HG03575 (cell line): ENCODE data around the gene RHEX.
"Not testable (repeated sequence)": the region's sequence is repeated elsewhere in the genome, so short reads cannot be mapped to it uniquely, and the experiment has no call there.

Experiments used
- ATAC-seq: cut with Tn5 transposase; IDR thresholded peaks from one replicate; pipeline ENCODE4 v1.9.1; 2021; ENCODE audit not compliant: unreplicated experiment, insufficient number of reproducible peaks, low FRiP score; ENCODE audit errors: extremely low read depth

RHEX gene

GRCh38 chr1:206055069-206055625, 2.2 kb downstream of the RHEX start:
- not testable (repeated sequence) for ATAC-seq

DNA sequence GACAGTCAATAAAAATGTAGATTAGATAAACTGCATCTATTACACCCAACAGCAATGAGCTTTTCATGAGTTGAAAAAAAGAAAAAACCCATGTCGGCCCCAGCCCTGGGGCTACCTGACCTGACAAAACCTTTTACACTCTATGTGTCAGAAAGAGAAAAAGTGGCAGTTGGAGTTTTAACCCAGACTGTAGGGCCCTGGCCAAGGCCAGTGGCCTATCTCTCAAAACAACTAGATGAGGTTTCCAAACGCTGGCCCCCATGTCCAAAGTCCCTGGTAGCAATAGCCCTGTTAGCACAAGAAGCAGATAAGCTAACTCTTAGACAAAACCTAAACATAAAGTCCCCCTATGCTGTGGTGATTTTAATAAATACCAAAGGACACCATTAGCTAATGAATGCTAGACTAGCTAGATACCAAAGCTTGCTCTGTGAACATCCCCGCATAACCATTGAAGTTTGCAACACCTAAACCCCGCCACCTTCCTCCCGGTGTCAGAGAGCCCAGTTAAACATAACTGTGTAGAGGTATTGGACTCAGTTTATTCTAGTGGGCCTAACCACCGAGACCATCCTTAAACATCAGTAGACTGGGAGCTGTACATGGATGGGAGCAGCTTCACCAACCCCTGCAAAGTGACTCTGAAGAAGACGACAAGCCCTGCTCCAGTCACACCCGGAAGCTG, 2.8 kb downstream of the RHEX start:
- not testable (repeated sequence) for ATAC-seq

DNA sequence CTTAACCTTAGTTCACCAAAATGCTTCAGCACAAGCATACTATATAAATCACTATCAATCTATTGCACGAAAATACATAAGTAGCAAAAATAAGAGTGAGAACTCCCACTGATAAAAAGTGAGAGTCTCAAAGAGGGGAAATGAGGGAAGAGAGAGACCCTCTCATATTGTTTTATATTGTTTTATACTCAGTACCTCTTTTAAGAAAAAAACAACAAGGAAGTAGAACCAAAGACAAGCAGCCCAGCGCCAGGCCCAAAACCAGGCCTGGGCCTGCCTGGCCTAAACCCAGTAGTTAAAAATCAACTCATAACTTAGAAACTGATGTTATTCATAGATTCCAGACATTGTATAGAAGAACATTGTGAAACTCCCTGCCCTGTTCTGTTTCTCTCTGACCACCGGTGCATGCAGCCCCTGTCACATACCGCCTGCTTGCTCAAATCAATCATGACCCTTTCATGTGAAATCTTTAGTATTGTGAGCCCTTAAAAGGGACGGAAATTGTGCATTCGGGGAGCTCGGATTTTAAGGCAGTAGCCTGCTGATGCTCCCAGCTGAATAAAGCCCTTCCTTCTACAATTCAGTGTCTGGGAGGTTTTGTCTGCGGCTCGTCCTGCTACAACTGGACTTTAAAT, 5.4 kb downstream of the RHEX start:
- not testable (repeated sequence) for ATAC-seq

GRCh38 chr1:206058927-206059292, 5.9 kb downstream of the RHEX start:
- no peak for ATAC-seq

DNA sequence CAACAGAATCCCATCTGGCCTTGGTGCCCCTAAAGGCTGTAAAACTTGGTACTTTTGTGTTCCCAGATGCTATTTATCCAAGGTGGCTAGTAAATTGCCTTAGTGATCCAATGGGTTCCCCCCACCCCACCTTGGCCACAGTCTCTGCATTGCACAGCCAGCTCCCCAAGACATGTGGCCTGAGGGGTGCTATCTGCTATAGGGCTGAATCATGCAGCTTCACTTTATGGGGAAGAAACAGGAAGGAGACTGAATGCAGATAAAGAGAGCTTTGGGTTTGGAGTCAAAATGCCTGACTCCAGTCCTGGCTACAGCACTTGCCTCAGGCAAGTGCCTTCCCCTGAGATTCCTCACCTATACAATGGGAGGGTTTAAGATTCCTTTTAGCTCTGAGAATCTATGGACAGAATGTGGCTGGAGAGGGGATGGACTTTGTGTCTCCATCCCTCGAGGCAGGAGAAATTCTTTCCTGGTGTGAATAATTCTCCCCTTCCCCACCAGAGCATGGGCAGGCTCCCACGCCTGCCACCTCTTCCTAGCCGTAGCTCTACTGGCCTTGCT, 6.5 kb downstream of the RHEX start:
- ATAC-seq, result no peak

GRCh38 chr1:206060844-206061243, 7.9 kb downstream of the RHEX start:
- ATAC-seq, result no peak

DNA sequence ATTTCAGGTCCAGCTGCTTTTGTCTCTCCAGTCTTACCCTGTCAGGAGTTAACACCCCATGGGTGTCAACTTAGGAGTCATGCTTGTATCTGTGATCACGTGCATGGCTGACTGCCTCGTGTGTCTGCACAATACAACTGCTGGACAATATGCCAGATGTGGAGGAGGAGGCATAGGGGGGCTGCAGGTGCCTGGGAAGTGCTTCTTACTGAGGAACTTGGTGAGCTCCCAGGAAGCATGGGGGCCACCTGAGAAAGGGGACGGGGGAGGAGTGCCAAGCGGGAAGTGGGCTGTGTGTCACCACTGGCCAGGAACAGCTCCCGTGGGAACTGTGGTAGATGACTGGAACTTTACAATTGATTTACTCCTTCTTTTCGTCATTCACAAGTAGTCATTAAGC, 9.5 kb downstream of the RHEX start:
- ATAC-seq, result no peak

DNA sequence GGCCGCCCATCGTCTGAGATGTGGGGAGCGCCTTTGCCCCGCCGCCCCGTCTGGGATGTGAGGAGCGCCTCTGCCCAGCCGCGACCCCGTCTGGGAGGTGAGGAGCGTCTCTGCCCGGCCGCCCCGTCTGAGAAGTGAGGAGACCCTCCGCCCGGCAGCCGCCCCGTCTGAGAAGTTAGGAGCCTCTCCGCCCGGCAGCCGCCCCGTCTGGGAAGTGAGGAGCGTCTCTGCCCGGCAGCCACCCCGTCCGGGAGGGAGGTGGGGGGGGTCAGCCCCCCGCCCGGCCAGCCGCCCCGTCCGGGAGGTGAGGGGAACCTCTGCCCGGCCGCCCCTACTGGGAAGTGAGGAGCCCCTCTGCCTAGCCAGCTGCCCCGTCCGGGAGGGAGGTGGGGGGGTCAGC, 11.0 kb downstream of the RHEX start:
- not testable (repeated sequence) for ATAC-seq

DNA sequence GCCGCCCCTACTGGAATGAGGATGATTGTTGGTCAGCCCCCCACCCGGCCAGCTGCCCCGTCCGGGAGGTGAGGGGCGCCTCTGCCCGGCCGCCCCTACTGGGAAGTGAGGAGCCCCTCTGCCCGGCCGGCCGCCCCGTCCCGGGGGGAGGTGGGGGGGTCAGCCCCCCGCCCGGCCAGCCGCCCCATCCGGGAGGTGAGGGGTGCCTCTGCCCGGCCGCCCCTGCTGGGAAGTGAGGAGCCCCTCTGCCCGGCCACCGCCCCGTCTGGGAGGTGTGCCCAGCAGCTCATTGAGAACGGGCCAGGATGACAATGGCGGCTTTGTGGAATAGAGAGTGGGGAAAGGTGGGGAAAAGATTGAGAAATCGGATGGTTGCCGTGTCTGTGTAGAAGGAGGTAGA, 11.5 kb downstream of the RHEX start:
- ATAC-seq, result not testable (repeated sequence)

GRCh38 chr1:206065547-206066145, 12.7 kb downstream of the RHEX start:
- ATAC-seq, result no peak

DNA sequence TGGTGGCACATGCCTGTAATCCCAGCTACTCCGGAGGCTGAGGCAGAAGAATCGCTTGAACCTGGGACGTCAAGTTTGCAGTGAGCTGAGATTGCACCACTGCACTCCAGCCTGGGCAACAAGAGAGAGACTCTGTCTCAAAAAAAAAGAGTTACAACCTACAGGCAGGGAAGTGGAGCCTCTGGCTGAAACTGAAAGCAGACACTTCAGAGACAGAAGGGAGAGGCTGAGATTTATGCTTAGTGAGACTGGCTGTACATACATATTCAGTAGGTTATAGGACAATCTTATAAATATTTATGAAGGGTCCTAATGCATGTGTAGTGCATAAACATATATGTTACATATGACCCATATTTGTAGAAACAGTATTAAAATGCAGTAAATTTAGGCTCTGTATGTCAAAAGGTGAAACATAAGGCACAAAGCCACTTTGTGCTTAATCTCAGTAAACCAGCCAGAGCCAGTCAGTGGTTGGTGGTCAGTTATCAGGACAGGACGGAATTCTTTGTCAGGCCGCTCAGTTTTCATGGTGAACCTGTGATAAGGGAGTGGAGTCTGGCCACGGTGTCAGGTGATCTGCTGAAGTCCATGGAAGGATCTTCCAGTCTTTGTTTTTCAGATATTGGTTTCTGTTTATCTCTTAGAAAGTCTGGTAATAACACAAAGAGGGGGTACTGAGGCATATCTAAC, 13.7 kb downstream of the RHEX start:
- no peak for ATAC-seq

GRCh38 chr1:206067486-206068227, 14.7 kb downstream of the RHEX start:
- ATAC-seq, result no peak

GRCh38 chr1:206068314-206068713, 15.3 kb downstream of the RHEX start:
- ATAC-seq, result no peak

GRCh38 chr1:206070627-206071304, 17.8 kb downstream of the RHEX start:
- ATAC-seq, result no peak

GRCh38 chr1:206074839-206075238, 21.9 kb downstream of the RHEX start:
- ATAC-seq, result no peak

GRCh38 chr1:206075786-206076755, 23.1 kb downstream of the RHEX start:
- ATAC-seq, result no peak

DNA sequence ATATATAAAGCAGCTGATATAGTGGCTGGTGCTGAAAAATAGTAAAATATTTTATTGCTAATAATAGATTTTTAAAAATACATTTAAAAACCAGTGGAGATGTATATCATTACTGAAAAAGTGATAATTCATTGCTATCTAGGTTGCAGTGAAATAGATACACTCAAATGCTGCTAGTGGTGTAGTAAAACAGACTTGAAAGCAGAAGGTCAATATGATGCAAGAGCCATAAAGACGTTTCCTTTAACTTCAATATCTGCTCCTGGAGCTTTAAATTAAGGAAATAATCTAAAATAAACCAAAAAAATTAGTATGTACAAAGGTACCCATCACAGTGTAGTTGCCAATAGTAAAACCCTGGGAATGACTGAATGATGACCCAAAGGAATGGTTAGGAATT, 26.2 kb downstream of the RHEX start:
- ATAC-seq, result no peak
